Brain microvascular endothelial cell (primary cell): Measurements from ENCODE around the gene TSPAN32.

Experiments
- DNase-seq: peaks from one replicate; pipeline ENCODE4 v3.0.0-alpha.2; 2020
- H3K27ac ChIP-seq: fragments of 250-450 bp; sonication (Bioruptor Pico); 2 replicates; pipeline ENCODE4 v1.5.1; 2020; ENCODE audit warnings: mild to moderate bottlenecking, moderate library complexity
- H3K27me3 ChIP-seq: fragments of 250-450 bp; sonication (Bioruptor Pico); replicated peaks from 2 replicates; pipeline ENCODE4 v1.5.1; 2020; ENCODE audit warnings: mild to moderate bottlenecking
- H3K36me3 ChIP-seq: fragments of 250-450 bp; sonication (Bioruptor Pico); replicated peaks from 2 replicates; pipeline ENCODE4 v1.5.1; 2020; ENCODE audit warnings: mild to moderate bottlenecking
- H3K4me3 ChIP-seq: 2 replicates; pipeline ENCODE4 v1.5.1; 2011; ENCODE audit warnings: low read depth, mild to moderate bottlenecking, control low read depth, low read length, moderate library complexity
- CTCF ChIP-seq: IDR thresholded peaks from 2 replicates; pipeline ENCODE4 v1.5.1; 2011; ENCODE audit warnings: low read depth, mild to moderate bottlenecking, moderate library complexity, low read length, control low read depth, inconsistent platforms; ENCODE audit errors: missing control alignments
- in situ Hi-C: cut with HindIII; loops from 2 replicates; pipeline ENCODE4 v1.10.0; 2017; ENCODE audit warnings: low sequenced_read_pairs, low pct_ligation_motif_present

The TSPAN32 gene

GRCh38 chr11:2304506-2305139 lies 2.8 kb downstream of the TSPAN32 start:
- no peak overlapping the region for H3K4me3 ChIP-seq
- no peak for DNase-seq
- TF ChIP-seq CTCF: no peak
- in situ Hi-C loops: no loop called here
- no peak overlapping the region for H3K27ac ChIP-seq
- no peaks in the 10 kb centered on the region for H3K27me3 ChIP-seq
- H3K36me3 ChIP-seq: no peaks in the 10 kb centered on the region

- peak; percentile 96 for TF ChIP-seq CTCF
- H3K4me3 ChIP-seq: no peak overlapping the region
- DNase-seq: peak; percentile 67
- H3K27me3 ChIP-seq: no peaks in the 10 kb centered on the region
- in situ Hi-C loops: no loop called here
- H3K36me3 ChIP-seq: no peaks in the 10 kb centered on the region
- H3K27ac ChIP-seq: no peak overlapping the region
These were observed 3.4 kb downstream of the TSPAN32 start for GRCh38 chr11:2305140-2305778.

- Histone ChIP-seq H3K27me3 (no peaks in the 10 kb centered on the region), H3K36me3 (no peaks in the 10 kb centered on the region), H3K27ac (no peak overlapping the region), H3K4me3 (no peak overlapping the region)
- TF ChIP-seq CTCF: no peak
- in situ Hi-C loops: no loop called here
- DNase-seq: no peak
These were observed 4.1 kb downstream of the TSPAN32 start for GRCh38 chr11:2305788-2306451.

GRCh38 chr11:2306452-2306823 lies 4.6 kb downstream of the TSPAN32 start:
- H3K27me3 ChIP-seq: no peaks in the 10 kb centered on the region
- DNase-seq: no peak
- no peak overlapping the region for H3K27ac ChIP-seq
- in situ Hi-C loops: no loop called here
- H3K4me3 ChIP-seq: no peak overlapping the region
- TF ChIP-seq CTCF: no peak
- H3K36me3 ChIP-seq: no peaks in the 10 kb centered on the region

GRCh38 chr11:2306877-2307500 lies 5.2 kb downstream of the TSPAN32 start:
- H3K27ac ChIP-seq: no peak overlapping the region
- in situ Hi-C loops: no loop called here
- DNase-seq: no peak

More at GRCh38 chr11:2306877-2307500, 5.2 kb downstream of the TSPAN32 start:
- H3K27me3 ChIP-seq: no peaks in the 10 kb centered on the region
- H3K36me3 ChIP-seq: no peaks in the 10 kb centered on the region
- H3K4me3 ChIP-seq: no peak overlapping the region
- no peak for TF ChIP-seq CTCF
